ENCODE results near the gene SCAMP2. TPM values are rescaled to one million over a fixed set of nuclear protein-coding genes. Genes with fewer than 3 reads are reported as not detected.
A peak's percentile ranks its signal among the peaks of the same experiment; 100 is the strongest.

The SCAMP2 gene
- total RNA-seq, 8 experiments from 2014 or later, result 12.3 to 49.9 (median 24.0) TPM

DNA sequence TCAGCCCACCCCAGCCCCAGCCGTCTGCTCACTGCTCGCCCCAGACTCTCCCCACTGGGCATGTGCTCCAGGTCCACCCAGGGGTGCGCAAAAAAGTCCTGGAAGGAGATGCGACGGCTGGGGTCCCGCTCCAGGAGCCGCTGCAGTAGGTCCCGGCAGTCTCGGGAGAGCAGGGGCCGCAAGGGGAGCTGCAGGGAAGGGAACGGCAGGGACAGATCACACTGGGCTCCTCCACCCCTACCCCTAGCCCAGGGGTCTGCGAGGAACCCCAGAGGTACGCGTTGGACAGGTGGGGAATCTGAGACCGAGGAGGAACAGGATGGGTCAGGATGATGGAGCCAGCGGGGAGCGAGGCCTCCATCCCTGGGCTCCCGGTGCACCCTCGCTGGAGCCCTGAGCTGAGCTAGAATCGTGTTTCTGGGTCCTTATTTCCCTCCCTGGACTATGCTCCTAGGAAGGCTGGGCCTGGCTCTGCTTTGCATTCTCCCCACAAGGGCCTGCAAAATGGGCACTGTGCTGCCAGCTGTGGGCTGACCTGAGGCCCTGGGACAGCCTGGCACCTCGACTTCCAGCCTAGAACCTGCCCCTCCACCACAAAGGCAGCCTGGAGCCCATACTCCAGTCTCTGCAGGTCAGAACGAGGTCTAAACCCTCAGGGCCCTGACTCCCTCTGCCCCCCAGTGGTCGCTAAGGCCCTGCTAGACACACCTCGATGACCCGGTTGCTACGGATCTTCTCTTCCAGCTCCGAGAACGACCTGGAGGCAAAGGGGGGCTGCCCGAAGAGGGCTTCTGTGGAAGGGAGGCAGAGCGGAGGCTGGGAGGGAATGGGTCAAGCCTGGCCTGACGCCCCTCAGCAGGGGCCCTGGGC is 33.4 kb downstream of the SCAMP2 start:
- WGBS, 10 experiments, result 60 to 90% (median 69%) methylated on average over 2 to 9 of the region's 31 CpGs; no CpG with 5 or more reads in 5 of the 10 experiments

DNA sequence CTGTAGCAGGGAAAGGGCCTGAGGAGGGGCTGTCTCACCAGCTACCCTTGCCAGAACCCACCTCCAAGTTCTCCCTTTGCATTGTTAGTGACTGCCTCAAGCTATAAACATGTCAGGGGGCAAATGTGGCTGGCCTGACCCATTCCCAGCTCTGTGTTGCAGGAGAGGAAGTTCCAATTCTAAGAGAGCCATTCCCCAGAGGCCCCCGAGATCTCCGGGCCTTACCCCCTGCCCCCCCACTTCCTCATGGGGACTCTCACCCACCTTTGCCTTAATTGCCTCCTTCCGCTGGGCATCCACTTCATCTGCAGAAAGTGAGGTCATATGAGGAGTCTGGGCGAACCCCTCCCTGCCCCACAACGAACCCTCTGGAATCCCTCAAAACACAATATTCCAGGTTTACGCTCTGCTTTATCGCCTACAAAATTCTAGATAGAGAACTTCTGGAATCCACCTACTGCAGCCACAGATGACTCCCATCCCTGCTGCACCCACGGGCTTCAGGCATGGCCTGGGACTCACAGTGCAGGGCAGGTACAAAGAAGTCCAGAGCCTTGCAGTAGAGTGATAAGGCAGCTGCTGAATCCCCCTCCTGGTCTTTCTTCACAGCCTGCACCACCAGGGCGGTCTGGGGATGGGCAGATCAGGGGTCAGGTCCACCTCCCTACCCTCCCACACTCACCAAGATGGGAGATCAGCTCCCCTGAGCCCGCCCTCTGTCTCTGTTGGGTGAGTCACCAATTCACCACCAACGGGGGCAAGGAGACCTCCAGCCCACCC is 34.2 kb downstream of the SCAMP2 start:
- H3K27ac ChIP-seq, result no peak overlapping the region
- 88 to 100% methylated on average over 2 to 4 of the region's 11 CpGs; no CpG with 5 or more reads in 8 of the 10 experiments for WGBS, 10 experiments
- peaks cover 13 to 14% of the 10 kb centered on the region in 2 donors for H3K4me1 ChIP-seq (replicated peaks in 1 of 2)
- no peak overlapping the region for H3K4me3 ChIP-seq
- no peak for ATAC-seq (replicated peaks in 6 of 8)
- in situ Hi-C loops (cut with MboI; ENCODE audit: low pct_unique_long_range_greater_than_20kb in 2 of 9, low sequenced_read_pairs in 9 of 9, unreplicated experiment in 9 of 9), result no loop called here

More for the DNA sequence above, 33.4 kb downstream of the SCAMP2 start:
- no peak overlapping the region for H3K27ac ChIP-seq
- no peak for ATAC-seq (replicated peaks in 6 of 8)
- H3K4me1 ChIP-seq (replicated peaks in 1 of 2), result peaks cover 17% of the 10 kb centered on the region in 2 donors
- in situ Hi-C loops (cut with MboI; ENCODE audit: low pct_unique_long_range_greater_than_20kb in 2 of 9, low sequenced_read_pairs in 9 of 9, unreplicated experiment in 9 of 9), result no loop called here
- H3K4me3 ChIP-seq, result no peak overlapping the region

DNA sequence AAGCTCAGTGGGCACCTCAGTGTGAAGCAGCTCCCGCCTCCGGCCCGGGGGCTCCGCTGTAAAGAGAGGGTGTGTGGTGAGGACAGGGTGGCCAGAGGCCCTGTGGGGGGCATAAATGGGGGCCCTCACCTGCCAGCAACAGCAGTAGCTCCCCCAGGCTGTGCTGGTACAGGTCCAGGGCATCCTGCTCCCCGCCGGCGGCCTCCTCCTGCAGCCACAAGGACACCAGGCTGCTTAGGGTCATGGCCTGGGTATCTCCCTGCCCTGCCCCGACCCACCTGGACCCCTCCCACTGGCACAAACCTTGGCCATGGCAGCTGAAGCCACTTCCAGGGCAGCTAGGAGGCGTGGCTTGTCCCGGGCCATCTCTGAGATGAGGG is 35.0 kb downstream of the SCAMP2 start:
- peaks cover 13 to 16% of the 10 kb centered on the region in 2 donors for H3K4me1 ChIP-seq (replicated peaks in 1 of 2)
- in situ Hi-C loops (cut with MboI; ENCODE audit: low pct_unique_long_range_greater_than_20kb in 2 of 9, low sequenced_read_pairs in 9 of 9, unreplicated experiment in 9 of 9), result no loop called here
- 100% methylated on average over 3 of the region's 10 CpGs; no CpG with 5 or more reads in 8 of the 10 experiments for WGBS, 10 experiments
- no peak overlapping the region for H3K4me3 ChIP-seq
- no peak overlapping the region for H3K27ac ChIP-seq
- ATAC-seq (replicated peaks in 6 of 8), result no peak

DNA sequence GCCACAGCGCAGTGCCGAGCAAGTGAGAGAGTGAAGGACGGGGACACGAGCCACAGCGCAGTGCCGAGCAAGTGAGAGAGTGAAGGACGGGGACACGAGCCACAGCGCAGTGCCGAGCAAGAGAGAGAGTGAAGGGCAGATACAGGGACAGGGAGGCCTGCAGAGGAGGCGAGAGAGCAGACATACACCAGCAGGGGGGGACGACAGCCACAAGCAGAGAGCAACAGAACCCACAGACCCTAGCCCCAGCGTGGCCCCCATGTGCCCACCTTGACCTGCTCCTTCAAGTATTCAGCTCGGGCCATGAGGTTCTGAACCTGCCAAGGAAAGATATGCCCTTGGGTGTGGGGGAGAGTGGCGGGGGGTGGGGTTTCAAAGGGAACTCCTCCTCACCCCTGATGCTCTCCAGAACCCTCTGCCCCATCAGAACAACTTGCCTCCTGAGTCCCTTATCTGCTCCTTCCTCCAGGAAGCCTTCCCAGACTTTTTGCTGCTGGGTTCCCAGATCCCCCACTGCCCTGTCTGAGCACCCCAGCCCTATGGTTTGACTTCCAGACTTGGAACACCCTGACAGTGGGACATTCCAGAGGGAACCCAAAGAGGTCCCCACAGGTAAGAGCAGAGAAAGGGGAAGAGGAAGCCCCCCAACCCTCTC is 35.6 kb downstream of the SCAMP2 start:
- in situ Hi-C loops (cut with MboI; ENCODE audit: low pct_unique_long_range_greater_than_20kb in 2 of 9, low sequenced_read_pairs in 9 of 9, unreplicated experiment in 9 of 9), result no loop called here
- no peak overlapping the region for H3K4me3 ChIP-seq
- no peak overlapping the region for H3K27ac ChIP-seq
- WGBS, 10 experiments, result 60% methylated on average over 1 of the region's 15 CpGs; no CpG with 5 or more reads in 8 of the 10 experiments
- H3K4me1 ChIP-seq (replicated peaks in 1 of 2), result peaks cover 18 to 21% of the 10 kb centered on the region in 2 donors
- peak in 1 of 8 experiments; percentile 31 for ATAC-seq (replicated peaks in 6 of 8)

DNA sequence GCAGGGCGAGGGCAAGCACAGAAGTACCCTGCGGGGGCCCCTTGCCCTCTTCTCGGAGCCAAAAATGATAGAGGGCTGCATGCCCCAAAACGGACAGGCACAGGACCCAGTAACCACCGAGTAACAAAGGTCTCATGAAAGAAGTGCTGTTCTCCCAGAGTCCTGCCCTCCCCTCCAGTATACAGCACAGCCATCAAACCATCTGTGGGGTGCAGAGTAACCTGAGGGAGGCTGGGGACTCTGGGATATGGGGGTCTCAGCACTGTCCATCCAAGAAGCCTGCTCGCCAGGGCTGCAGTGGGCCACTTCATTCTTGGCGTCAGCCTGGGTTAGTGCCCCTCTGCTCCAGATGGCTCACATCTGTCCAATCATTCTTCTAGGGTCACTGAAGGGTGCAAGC is 36.3 kb downstream of the SCAMP2 start:
- no peak for ATAC-seq (replicated peaks in 6 of 8)
- WGBS, 10 experiments, result 64 to 80% methylated on average over 2 of the region's 7 CpGs; no CpG with 5 or more reads in 8 of the 10 experiments
- Histone ChIP-seq H3K27ac (no peak overlapping the region), H3K4me3 (no peak overlapping the region), H3K4me1 (replicated peaks in 1 of 2) (peaks cover 21 to 25% of the 10 kb centered on the region in 2 donors)
- in situ Hi-C loops (cut with MboI; ENCODE audit: low pct_unique_long_range_greater_than_20kb in 2 of 9, low sequenced_read_pairs in 9 of 9, unreplicated experiment in 9 of 9), result no loop called here

DNA sequence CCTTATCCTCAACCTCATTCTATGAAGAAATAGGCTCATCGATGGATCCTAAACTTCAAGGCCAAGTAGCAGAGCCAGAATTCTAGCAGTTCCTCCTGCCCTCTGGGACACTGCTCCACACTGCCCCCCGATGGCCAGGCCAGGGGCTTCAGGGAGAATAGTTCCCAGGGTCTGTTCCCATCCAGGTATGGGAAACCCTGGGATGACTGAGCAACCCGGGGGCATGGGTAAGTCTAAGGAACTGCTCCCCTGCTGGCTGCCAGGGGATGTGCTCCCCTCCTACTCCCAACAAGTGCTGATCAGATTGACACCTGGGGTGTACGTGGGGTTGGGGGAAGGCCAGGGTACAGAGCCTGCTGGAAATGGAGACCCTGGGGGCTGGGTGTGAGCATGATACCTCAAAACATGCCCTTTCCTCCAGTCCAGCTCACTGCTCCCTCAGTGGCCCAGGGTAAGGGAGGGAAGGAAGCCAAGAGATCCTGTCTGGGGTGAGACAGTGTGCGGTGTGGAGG is 37.8 kb downstream of the SCAMP2 start:
- Histone ChIP-seq H3K4me1 (replicated peaks in 1 of 2) (peaks cover 21 to 26% of the 10 kb centered on the region in 2 donors), H3K4me3 (no peak overlapping the region), H3K27ac (no peak overlapping the region)
- ATAC-seq (replicated peaks in 6 of 8), result peak in 5 of 8 experiments; percentile 9 to 97 (median 69)
- in situ Hi-C loops (cut with MboI; ENCODE audit: low pct_unique_long_range_greater_than_20kb in 2 of 9, low sequenced_read_pairs in 9 of 9, unreplicated experiment in 9 of 9), result no loop called here
- WGBS, 10 experiments, result 20 to 58% (median 20%) methylated on average over 1 to 3 of the region's 5 CpGs; no CpG with 5 or more reads in 3 of the 10 experiments

DNA sequence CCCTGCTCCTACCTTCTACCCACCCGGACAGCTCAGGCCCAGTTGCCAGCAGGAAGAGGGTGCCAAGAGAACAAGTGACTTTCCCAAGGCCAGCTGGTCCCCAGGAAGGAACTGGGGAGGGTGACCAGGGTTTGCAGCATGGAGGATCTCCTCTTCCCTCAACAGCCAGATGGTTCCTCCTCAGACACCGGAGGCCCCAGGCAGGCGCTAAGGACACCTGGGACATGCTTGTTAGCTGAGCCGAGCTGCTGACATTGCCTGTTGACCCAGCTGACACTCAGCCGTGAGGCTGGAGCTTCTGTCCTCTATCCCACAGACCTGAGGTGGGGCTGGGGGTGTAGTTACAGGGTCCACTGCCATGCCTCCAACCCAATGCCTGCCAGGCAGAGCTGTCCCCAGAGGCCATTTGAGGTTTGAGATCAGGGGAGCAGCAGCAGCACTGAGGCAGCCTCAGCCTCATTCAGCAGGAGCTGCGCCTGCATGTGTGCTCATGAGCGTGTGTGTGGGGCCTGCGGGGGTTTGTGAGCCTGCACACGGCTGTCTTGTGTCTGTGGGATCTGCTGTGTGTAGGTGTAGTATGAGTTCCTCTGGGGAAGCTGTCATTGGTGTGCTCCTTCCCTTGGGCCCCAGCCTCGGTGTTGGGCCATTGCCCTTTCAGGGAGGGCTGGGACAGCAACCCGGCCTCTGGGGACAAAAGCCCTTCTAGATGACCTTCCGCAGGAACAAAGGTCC is 39.6 kb downstream of the SCAMP2 start:
- in situ Hi-C loops (cut with MboI; ENCODE audit: low pct_unique_long_range_greater_than_20kb in 2 of 9, low sequenced_read_pairs in 9 of 9, unreplicated experiment in 9 of 9), result no loop called here
- WGBS, 10 experiments, result 45 to 77% (median 65%) methylated on average over 1 to 4 of the region's 12 CpGs; no CpG with 5 or more reads in 6 of the 10 experiments
- H3K4me3 ChIP-seq, result no peak overlapping the region
- peak overlapping the region in 1 of 2 donors; percentile 53 for H3K27ac ChIP-seq
- no peak for ATAC-seq (replicated peaks in 6 of 8)
- peaks cover 21 to 26% of the 10 kb centered on the region in 2 donors for H3K4me1 ChIP-seq (replicated peaks in 1 of 2)

DNA sequence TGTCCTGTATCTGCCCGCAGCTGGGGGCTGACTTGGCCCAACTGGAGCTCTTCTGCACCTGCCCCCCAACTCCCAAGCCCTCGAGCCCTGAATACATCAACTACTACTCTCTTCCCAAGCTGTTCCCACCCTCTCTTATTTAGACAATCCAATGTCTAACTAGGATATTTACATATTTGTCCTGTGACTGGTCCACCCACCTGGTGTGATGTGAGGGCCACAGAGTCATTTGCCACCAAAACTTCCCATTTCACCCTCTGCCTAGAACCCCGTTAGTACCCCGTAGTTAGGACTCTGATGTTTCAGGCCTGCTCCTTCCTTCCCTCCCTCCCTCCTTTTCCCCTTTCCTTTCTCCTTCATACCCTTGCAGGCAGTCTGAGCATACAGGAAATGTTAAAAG is 40.3 kb downstream of the SCAMP2 start:
- H3K4me3 ChIP-seq, result no peak overlapping the region
- H3K27ac ChIP-seq, result peak overlapping the region in 1 of 2 donors; percentile 78
- peaks cover 21 to 26% of the 10 kb centered on the region in 2 donors for H3K4me1 ChIP-seq (replicated peaks in 1 of 2)
- whole genome bisulfite sequencing, 10 experiments, result 17 to 60% methylated on average over 2 of the region's 4 CpGs; no CpG with 5 or more reads in 8 of the 10 experiments
- in situ Hi-C loops (cut with MboI; ENCODE audit: low pct_unique_long_range_greater_than_20kb in 2 of 9, low sequenced_read_pairs in 9 of 9, unreplicated experiment in 9 of 9), result no loop called here
- no peak for ATAC-seq (replicated peaks in 6 of 8)

DNA sequence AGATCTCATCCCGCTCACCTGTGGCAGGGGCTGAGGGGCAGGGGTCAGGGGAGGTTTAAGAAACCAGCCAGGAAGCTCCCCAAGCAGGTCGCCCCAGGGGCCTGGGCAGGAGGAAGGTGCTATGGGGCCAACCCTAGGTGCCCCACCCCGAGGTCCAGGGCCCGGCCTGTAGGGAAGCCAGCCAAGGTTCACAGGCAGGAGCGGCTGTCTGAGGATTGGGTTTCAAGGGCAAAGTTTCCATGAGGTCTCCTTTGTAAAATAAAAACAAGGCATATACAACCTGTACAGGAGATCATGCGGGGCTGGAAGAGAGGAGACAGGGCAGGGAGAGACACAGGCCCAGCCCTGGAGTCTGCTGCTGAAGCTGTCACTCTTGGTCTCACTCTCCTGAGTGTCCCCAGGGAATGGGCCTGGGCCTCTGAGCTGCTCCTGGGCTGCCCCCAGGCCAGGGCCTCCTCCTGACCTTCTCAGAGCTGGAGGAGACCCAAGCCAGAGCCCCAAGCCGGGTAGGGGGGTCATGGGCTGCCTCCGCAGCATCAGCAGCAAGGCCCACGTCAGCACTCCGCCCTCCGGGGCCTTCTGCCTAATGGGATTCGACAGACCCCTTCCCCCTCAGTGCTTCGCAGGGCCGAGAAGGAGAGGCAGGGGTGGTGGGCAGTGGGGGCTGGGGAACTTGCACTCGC is 41.2 kb downstream of the SCAMP2 start:
- in situ Hi-C loops (cut with MboI; ENCODE audit: low pct_unique_long_range_greater_than_20kb in 2 of 9, low sequenced_read_pairs in 9 of 9, unreplicated experiment in 9 of 9), result no loop called here
- ATAC-seq (replicated peaks in 6 of 8), result peak in 6 of 8 experiments; percentile 16 to 90 (median 85)
- 0 to 100% (median 80%) methylated on average over 1 to 4 of the region's 15 CpGs; no CpG with 5 or more reads in 4 of the 10 experiments for WGBS, 10 experiments
- Histone ChIP-seq H3K4me3 (no peak overlapping the region), H3K27ac (peak overlapping the region in 1 of 2 donors; percentile 78), H3K4me1 (replicated peaks in 1 of 2) (peaks cover 22 to 26% of the 10 kb centered on the region in 2 donors)

DNA sequence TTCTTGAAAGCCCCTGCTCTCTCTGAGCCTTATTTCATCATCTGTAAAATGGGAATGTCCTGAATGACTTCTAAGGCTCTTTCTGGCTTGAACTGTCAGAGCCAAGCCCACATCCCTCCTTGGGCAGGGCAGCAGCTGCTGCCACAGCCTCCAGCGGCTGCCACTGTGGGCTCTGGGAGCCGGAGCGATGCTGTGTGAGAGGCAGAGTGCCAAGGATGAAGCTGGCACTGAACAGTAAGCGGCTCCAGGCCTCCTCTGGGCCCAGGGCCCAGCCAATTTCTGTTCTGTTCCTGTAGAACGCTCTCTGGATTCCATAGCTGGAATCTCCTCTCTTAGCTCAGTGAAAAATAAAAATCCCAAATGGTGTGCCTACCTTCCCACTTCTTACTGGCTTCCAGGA is 42.3 kb downstream of the SCAMP2 start:
- in situ Hi-C loops (cut with MboI; ENCODE audit: low pct_unique_long_range_greater_than_20kb in 2 of 9, low sequenced_read_pairs in 9 of 9, unreplicated experiment in 9 of 9), result no loop called here
- Histone ChIP-seq H3K27ac (no peak overlapping the region), H3K4me3 (no peak overlapping the region), H3K4me1 (replicated peaks in 1 of 2) (peaks cover 32 to 37% of the 10 kb centered on the region in 2 donors)
- ATAC-seq (replicated peaks in 6 of 8), result no peak
- 60 to 100% (median 76%) methylated on average over 1 to 3 of the region's 5 CpGs; no CpG with 5 or more reads in 4 of the 10 experiments for WGBS, 10 experiments

DNA sequence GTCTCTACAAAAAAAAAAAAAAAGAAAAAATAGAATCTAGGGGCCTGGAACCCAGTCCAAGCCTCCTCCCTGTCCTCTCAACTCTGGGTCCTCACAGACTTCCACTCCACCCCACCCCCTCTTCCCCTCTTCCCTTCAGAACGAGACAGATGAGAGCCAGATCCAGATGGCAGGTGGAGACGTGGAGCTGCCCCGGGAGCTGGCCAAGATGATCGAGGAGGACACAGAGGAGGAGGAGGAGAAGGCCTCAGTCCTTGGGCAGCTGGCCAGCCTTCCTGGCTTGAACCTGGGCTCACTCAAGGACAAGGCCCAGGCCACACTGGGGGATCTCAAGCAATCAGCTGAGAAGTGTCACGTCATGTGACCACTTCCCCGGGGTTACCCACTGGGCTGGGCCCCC is 43.2 kb downstream of the SCAMP2 start:
- H3K4me3 ChIP-seq, result no peak overlapping the region
- 60 to 92% (median 80%) methylated on average over 1 to 5 of the region's 6 CpGs; no CpG with 5 or more reads in 5 of the 10 experiments for WGBS, 10 experiments
- in situ Hi-C loops (cut with MboI; ENCODE audit: low pct_unique_long_range_greater_than_20kb in 2 of 9, low sequenced_read_pairs in 9 of 9, unreplicated experiment in 9 of 9), result no loop called here
- peaks cover 35 to 40% of the 10 kb centered on the region in 2 donors for H3K4me1 ChIP-seq (replicated peaks in 1 of 2)
- no peak overlapping the region for H3K27ac ChIP-seq
- ATAC-seq (replicated peaks in 6 of 8), result no peak
